Muscle layer of colon (tissue), 2 donors: Measurements from ENCODE around the gene SCRN1.
A peak's percentile ranks its signal among the peaks of the same experiment; 100 is the strongest.

Source experiments
- H3K27ac ChIP-seq: one replicate; pipeline ENCODE4 v1.7.0; 2013; ENCODE audit warnings: low read depth, mild to moderate bottlenecking, low read length, moderate library complexity
- H3K27me3 ChIP-seq, 2 donors: one replicate each; pipeline ENCODE4 v1.7.0; 2013; ENCODE audit warnings: low read length in 2 of 2, mild to moderate bottlenecking in 2 of 2; ENCODE audit not compliant: insufficient read depth in 2 of 2, control insufficient read depth in 1 of 2
- H3K36me3 ChIP-seq: one replicate; pipeline ENCODE4 v1.7.0; 2013; ENCODE audit warnings: mild to moderate bottlenecking, low read length; ENCODE audit not compliant: insufficient read depth
- H3K4me1 ChIP-seq: one replicate; pipeline ENCODE4 v1.7.0; 2013; ENCODE audit warnings: mild to moderate bottlenecking, low read length; ENCODE audit not compliant: insufficient read depth
- H3K4me3 ChIP-seq, 2 donors: one replicate each; pipeline ENCODE4 v1.7.0; 2013; ENCODE audit warnings: low read length in 2 of 2, low read depth in 1 of 2, mild to moderate bottlenecking in 1 of 2, moderate library complexity in 1 of 2
- H3K9ac ChIP-seq: one replicate; pipeline ENCODE4 v1.7.0; 2013; ENCODE audit warnings: low read length
- H3K9me3 ChIP-seq: one replicate; pipeline ENCODE4 v1.7.0; 2013; ENCODE audit warnings: mild to moderate bottlenecking, low read length
- donor health status: abdominal sarcoma.
- donor health status: Adenocarcinoma of cecum.

SCRN1 gene

DNA sequence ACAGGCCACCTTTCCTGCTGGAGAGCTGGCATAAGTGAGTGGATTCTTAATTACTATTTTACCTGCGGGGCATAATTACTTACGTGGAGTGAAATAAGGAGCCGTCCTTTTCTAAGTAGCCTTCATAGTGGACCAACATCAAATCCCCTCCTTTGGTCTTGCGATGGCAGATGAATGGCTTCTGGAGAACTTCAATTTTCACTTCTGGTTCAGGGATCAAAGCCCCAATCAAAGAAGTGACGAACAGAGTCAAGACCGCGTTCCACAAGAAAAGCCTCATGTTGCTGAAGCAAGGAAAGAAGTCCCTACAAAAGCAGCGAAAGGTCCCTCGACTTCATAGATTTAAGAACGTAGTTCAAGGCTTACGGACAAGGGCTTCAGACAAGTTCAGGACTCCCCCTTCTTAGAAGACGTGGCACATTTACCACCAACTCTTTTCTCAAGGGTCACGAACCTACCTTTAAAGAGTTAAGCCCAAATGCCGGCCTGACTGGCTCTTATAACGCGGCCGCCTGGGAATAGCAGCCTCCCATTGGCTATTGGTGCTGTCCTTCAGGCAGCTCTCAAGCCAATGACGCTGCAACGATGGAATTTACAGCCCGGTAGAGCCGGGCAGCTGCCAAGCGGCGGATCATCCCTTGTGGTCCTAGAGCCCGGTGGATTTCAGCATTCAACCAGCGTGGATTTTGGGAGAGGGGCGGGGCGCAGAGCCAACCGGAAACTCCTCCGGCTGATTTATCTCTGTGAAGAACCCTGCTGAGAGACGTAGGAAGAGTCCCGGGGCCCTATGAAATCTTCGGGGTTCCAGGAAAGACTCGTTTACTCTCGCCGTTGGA, 36.8 kb upstream of the SCRN1 start, which contains the start of gene FKBP14:
Gene FKBP14 (minus strand): TSS at position 474 of the 836 bp plus-strand sequence. CDS start 194 bp downstream, at position 280.
- Histone ChIP-seq H3K27me3 (no peaks in the 10 kb centered on the region), H3K27ac (peak within 1 kb of the TSS; percentile 83), H3K36me3 (no peaks in the 10 kb centered on the region), H3K4me3 (peak within 1 kb of the TSS; percentile 64 to 92), H3K9me3 (no peaks in the 10 kb centered on the region), H3K4me1 (peaks cover 39% of the 10 kb centered on the region), H3K9ac (peak within 1 kb of the TSS; percentile 93)

DNA sequence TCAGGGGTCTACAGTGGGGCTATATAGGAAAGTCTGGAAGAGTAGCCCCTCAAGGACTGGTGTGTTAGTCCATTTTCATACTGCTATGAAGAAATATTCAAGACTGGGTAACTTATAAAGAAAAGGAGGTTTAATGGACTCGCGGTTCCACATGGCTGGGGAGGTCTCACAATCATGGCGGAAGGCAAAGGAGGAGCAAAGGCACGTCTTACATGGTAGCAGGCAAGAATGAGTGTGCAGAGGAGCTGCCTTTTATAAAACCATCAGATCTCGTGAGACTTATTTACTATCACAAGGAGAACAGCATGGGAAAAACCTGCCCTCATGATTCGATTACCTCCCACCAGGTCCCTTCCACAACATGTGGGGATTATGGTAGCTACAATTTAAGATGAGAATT, 33.9 kb upstream of the SCRN1 start:
- no peaks in the 10 kb centered on the region for H3K9me3 ChIP-seq
- no peaks in the 10 kb centered on the region for H3K36me3 ChIP-seq
- no peak overlapping the region for H3K9ac ChIP-seq
- H3K27ac ChIP-seq: no peak overlapping the region
- no peak overlapping the region for H3K4me3 ChIP-seq
- H3K27me3 ChIP-seq: no peaks in the 10 kb centered on the region
- peaks cover 30% of the 10 kb centered on the region for H3K4me1 ChIP-seq

DNA sequence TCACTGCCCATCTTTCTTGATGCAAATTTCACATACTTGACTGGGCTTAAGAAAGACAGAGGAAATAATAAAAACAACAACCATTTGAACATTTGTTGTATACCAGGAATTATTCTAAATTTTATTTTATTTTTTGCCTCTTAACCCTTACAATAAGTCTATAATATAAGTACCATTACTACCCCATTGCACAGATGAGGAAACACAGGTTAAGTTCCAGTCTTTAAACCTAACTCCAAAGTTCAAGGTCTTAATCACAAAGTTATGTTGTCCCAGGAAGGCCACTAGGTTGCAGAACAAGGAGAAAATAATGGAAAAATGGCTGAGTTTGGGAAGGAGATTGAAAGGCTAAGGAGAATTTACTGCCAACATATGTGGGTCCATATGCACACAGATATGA, 33.4 kb upstream of the SCRN1 start:
- Histone ChIP-seq H3K27ac (no peak overlapping the region), H3K4me3 (no peak overlapping the region), H3K9me3 (no peaks in the 10 kb centered on the region), H3K27me3 (no peaks in the 10 kb centered on the region), H3K9ac (no peak overlapping the region), H3K36me3 (no peaks in the 10 kb centered on the region), H3K4me1 (peaks cover 30% of the 10 kb centered on the region)

DNA sequence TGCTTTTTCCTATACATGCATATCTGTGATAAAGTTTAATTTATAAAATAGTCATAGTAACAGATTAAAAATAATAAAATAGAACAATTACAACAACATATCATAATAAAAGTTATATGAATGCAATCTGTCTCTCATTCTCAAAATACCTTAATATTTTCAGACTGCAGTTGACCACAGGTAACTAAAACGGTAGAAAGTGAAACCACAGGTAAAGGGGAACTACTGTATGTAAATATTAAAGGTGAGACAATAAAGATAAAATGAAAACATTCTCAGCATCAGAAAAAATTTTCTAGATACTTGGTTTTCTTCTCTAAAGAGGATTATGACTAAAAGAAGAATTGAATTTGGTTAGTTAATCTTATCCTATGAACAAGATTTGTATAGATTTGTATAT, 30.9 kb upstream of the SCRN1 start:
- Histone ChIP-seq H3K9ac (no peak overlapping the region), H3K4me1 (peaks cover 22% of the 10 kb centered on the region), H3K36me3 (no peaks in the 10 kb centered on the region), H3K9me3 (no peaks in the 10 kb centered on the region), H3K27ac (no peak overlapping the region), H3K27me3 (no peaks in the 10 kb centered on the region), H3K4me3 (no peak overlapping the region)

DNA sequence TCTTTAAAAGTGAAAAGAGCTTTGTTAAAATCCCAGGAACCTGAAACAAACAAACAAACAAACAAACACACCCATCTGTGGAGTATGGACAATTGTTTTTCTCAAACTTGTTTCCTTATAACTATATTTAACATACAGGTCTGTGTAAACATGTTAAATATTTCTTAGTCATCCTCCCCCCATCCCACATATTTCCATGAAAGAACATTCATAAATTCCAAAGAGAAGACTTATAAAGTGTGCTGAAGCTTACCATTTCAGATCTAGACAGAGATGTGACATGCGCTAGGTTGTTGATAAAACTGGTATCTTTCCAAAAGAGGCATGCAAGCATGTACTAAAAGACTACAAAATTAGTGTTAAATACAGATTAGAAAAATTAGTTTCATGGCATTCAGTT, 30.4 kb upstream of the SCRN1 start:
- Histone ChIP-seq H3K36me3 (no peaks in the 10 kb centered on the region), H3K4me3 (no peak overlapping the region), H3K4me1 (peaks cover 16% of the 10 kb centered on the region), H3K9me3 (no peaks in the 10 kb centered on the region), H3K9ac (no peak overlapping the region), H3K27ac (no peak overlapping the region), H3K27me3 (no peaks in the 10 kb centered on the region)

DNA sequence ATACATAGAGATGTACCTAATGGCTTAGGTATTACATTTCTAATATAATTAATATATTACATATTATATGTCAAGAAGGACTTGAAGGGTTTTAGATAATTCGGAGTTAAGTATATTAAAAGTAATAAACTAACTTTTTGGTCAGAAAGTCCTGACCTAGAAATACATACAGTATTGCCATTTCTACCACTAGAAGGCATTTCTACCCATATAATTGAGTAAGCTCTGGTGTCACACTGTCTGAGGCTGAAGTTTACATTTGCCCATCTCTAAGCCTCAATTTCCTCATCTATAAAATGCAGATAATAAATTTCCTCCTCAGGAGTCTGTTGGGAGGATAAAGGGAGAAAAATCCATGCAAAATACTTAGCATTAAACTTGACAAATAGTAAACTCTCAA, 29.8 kb upstream of the SCRN1 start:
- H3K27ac ChIP-seq: no peak overlapping the region
- H3K4me1 ChIP-seq: peaks cover 12% of the 10 kb centered on the region
- H3K4me3 ChIP-seq: no peak overlapping the region
- H3K9me3 ChIP-seq: no peaks in the 10 kb centered on the region
- no peaks in the 10 kb centered on the region for H3K27me3 ChIP-seq
- H3K36me3 ChIP-seq: no peaks in the 10 kb centered on the region
- H3K9ac ChIP-seq: no peak overlapping the region

DNA sequence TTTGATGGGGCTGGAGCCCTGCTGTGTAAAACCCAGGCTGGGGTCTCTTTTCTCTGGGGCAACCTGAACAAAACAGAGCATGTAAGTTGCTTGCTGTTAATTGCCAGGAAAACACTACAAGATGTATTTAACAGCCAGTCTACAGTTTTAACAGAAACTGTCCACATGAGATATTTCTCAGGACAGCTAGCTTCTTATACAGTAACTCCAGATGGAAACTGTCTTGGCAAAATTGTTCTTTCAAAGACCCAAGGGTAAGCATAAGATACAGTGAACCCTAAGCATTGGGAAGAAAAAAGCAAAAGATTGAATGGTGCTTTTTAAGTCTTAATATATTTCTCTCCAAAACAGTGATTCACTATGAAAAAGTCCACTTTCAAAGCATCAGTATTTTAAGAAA, 28.9 kb upstream of the SCRN1 start:
- H3K27me3 ChIP-seq: no peaks in the 10 kb centered on the region
- peaks cover 3% of the 10 kb centered on the region for H3K4me1 ChIP-seq
- H3K27ac ChIP-seq: no peak overlapping the region
- H3K36me3 ChIP-seq: no peaks in the 10 kb centered on the region
- H3K9ac ChIP-seq: no peak overlapping the region
- no peaks in the 10 kb centered on the region for H3K9me3 ChIP-seq
- H3K4me3 ChIP-seq: no peak overlapping the region

DNA sequence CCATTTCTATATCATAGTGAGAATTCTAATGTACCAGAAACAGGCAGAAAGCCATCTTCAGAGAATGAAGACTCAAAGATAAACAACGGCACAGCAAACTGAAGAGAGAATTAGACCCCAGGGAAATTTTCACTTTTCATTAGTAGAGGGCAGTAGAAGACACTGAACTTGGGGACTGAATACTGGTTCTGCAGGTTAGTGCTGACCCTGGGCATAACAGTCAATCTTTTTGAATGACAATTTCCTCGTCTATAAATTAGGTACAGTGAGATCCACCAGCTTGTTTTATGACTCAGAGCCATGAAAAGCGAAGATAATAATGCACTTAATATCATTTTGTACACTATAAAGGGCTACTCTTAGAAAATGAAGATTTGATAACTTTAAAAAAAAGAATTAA, 23.2 kb upstream of the SCRN1 start:
- H3K9me3 ChIP-seq: no peaks in the 10 kb centered on the region
- H3K4me3 ChIP-seq: no peak overlapping the region
- H3K9ac ChIP-seq: no peak overlapping the region
- H3K27me3 ChIP-seq: no peaks in the 10 kb centered on the region
- H3K4me1 ChIP-seq: no peaks in the 10 kb centered on the region
- H3K36me3 ChIP-seq: no peaks in the 10 kb centered on the region
- no peak overlapping the region for H3K27ac ChIP-seq

DNA sequence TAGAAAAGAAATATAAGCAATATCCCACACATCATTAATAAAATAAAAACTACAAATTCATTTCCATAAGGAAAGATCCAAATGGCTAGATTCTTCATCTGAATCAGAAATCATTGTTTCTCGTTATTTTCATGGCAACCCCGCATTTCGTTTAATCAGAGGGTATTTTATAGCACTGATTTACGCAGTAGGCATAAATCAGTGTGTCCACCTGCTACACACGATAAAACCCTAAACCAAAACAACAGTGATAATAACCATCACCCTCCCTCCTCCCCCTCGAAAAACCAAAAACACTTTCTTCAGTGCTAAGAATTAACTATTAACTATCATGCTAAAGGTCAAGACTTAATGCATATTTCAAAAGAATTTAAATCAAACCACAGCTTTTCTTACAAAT, 20.4 kb upstream of the SCRN1 start:
- no peak overlapping the region for H3K4me3 ChIP-seq
- H3K36me3 ChIP-seq: no peaks in the 10 kb centered on the region
- no peak overlapping the region for H3K9ac ChIP-seq
- H3K27ac ChIP-seq: no peak overlapping the region
- no peaks in the 10 kb centered on the region for H3K4me1 ChIP-seq
- H3K27me3 ChIP-seq: no peaks in the 10 kb centered on the region
- no peaks in the 10 kb centered on the region for H3K9me3 ChIP-seq

DNA sequence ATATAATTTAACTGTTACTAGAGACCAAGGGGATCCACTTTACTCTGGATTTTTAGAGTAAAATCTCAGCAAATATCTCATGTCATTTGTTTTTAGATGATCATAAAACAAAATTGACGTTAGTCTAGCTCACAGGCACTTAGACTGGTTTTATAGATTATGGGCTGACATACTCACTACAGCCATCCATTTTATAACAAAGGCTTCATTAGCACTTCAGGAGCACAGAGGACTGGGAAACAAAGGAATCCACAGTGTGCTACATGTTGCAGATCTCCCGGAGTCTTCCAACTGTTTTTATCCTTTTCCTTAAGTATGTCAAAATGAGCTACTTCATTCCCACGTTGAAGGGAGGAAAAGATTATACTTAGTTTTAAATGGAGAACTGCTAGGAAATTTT, 15.9 kb upstream of the SCRN1 start:
- H3K4me3 ChIP-seq: no peak overlapping the region
- no peak overlapping the region for H3K9ac ChIP-seq
- no peaks in the 10 kb centered on the region for H3K27me3 ChIP-seq
- no peaks in the 10 kb centered on the region for H3K36me3 ChIP-seq
- no peak overlapping the region for H3K27ac ChIP-seq
- H3K4me1 ChIP-seq: no peaks in the 10 kb centered on the region
- H3K9me3 ChIP-seq: no peaks in the 10 kb centered on the region

DNA sequence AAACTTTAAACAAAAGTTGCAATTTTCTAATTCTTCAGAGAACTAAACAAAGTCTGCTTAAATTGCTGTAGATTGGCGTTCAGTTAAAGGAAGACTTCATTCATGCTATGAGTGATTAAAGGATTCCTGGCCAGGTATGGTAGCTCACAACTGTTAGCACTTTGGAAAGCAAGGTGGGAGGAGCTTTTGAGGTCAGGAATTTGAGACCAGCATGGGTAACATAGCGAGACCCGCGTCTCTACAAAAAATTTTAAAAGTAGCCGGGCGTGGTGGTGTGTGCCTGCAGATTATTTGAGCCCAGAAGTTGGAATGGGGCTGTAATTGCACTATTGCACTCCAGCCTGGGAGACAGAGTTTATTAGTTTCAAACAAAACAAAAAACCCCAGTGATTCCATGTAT, 13.5 kb upstream of the SCRN1 start:
- H3K27ac ChIP-seq: no peak overlapping the region
- no peaks in the 10 kb centered on the region for H3K36me3 ChIP-seq

DNA sequence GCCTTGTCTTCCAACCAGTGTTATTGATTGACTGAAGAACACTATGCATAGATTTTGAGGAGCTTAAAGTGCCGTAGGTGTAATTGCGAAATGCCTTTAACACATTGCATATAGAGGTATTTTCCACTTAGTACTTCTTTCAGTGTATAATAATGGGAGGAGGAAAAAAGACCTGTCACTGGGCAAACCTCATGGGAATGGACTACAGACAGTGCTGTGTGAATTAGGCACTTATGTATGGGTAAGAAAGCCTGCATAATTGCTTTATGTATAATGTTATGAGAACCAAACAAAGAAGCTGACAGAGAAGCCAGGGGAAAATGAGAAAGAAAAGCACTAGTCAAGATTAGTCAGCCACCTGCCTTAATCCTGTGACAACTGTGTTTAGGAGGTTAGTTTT, 12.4 kb upstream of the SCRN1 start:
- Histone ChIP-seq H3K9ac (no peak overlapping the region), H3K36me3 (no peaks in the 10 kb centered on the region), H3K4me3 (no peak overlapping the region), H3K27me3 (no peaks in the 10 kb centered on the region), H3K9me3 (no peaks in the 10 kb centered on the region), H3K27ac (no peak overlapping the region), H3K4me1 (no peaks in the 10 kb centered on the region)

More for the DNA sequence above, 13.5 kb upstream of the SCRN1 start:
- Histone ChIP-seq H3K9ac (no peak overlapping the region), H3K4me3 (no peak overlapping the region), H3K27me3 (no peaks in the 10 kb centered on the region), H3K9me3 (no peaks in the 10 kb centered on the region), H3K4me1 (no peaks in the 10 kb centered on the region)
